GM12891 (cell line): ENCODE results near the gene KHDRBS2.

Experiments
- DNase-seq: peaks from one replicate; pipeline ENCODE4 v3.0.0; 2011; ENCODE audit warnings: low spot score; ENCODE audit not compliant: insufficient read length
- FAIRE-seq: peaks from 2 replicates; lab custom pipeline; 2011; peaks lifted over from hg19 to GRCh38; lab: Jason Lieb, UNC
- PAX5 ChIP-seq: IDR thresholded peaks from 2 replicates; pipeline ENCODE4 v1.6.1; 2011; ENCODE audit warnings: low read length, moderate library complexity, mild to moderate bottlenecking; ENCODE audit not compliant: insufficient read depth, severe bottlenecking
- POLR2A ChIP-seq: IDR thresholded peaks from 2 replicates; pipeline ENCODE4 v1.6.1; 2011; ENCODE audit warnings: low read depth, low read length, control low read depth
- POLR2AphosphoS5 ChIP-seq: IDR thresholded peaks from 2 replicates; pipeline ENCODE4 v1.6.1; 2011; ENCODE audit warnings: low read depth, low read length, control low read depth
- POU2F2 ChIP-seq: IDR thresholded peaks from 2 replicates; pipeline ENCODE4 v1.6.1; 2011; ENCODE audit warnings: low read depth, mild to moderate bottlenecking, control low read depth, low read length, moderate library complexity
- SPI1 ChIP-seq: IDR thresholded peaks from 2 replicates; pipeline ENCODE4 v1.6.1; 2011; ENCODE audit warnings: low read depth, low read length, control low read depth
- TAF1 ChIP-seq: IDR thresholded peaks from 2 replicates; pipeline ENCODE4 v1.6.1; 2011; ENCODE audit warnings: low read depth, low read length, control low read depth

KHDRBS2 gene

DNA sequence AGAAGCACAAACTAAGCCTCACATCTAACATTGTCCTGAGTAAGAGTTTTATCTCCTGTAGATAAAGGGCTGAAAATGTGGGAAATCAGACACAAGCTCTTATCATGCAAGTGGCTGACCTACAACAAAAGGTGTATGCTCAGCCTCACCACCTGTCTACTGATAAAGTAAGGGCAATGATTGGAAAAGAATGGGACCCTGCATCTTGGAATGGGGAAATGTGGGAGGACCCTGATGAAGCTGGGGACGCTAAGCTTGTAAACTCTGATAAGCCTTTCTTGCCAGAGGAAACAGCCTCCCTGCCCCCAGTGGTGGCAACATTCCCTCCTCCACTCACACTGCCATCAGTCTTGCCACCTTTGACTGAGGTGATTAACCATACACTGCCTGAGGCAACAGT is 166.6 kb downstream of the KHDRBS2 start:
- no peak for FAIRE-seq
- DNase-seq: no peak
- TF ChIP-seq POLR2A (no peak), TAF1 (no peak), PAX5 (no peak)

DNA sequence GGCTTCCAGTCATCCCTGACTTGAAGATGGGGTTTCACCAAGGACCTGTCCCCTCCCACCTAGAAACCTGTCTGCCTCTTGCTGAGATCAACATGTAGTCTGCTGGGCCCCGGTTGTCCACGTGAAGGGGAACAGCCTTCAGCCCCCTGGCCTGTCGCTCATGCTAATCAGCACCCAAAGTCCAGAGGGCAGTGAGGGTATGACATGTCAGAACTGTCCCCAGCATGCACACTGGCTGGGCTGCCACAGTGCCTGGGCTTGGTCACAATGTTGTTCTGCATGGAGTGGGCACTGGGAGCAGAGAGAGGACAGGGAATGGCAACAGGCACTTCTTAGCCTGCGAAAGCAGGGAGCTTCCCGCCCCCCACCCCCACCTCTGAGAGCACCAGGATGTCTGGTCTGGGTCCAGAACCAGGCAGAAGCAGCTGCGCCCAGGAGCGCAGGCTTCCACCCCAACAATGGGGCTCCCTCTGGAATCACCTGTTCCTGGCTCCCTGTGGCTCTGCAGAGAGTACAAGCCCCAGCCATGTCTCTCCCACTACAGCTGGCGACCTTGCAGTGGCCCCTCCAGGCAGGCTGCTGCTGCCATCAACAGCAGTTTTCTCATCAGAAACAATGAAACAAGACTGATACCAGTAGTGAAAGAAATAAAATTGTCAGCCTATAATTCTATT is 182.7 kb downstream of the KHDRBS2 start:
- DNase-seq (no peak), FAIRE-seq (no peak)
- TF ChIP-seq POLR2A (no peak), SPI1 (no peak), PAX5 (no peak), POLR2AphosphoS5 (no peak), POU2F2 (no peak), TAF1 (no peak)

DNA sequence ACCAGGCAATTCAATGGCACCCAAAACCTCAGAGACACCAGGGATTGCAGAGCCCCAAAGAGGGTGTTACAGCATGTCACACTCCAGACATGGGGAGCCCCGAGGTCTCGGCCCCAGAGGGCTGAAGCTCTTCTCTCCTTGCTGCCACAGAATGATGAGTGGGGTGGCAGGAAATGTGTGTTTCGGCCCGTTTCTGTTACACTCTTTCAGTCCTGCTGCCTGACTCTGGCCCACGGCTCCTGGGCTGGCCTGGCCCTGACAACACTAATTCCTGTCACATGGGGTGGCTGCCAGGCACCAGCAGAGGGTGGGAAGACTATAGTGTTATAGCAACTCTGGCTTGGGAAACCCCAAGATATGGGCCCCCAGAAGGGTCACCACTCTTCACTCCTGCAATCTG is 183.6 kb downstream of the KHDRBS2 start:
- FAIRE-seq (no peak), DNase-seq (no peak)
- TF ChIP-seq POLR2A: no peak
- no peak for TF ChIP-seq POLR2AphosphoS5
- TF ChIP-seq PAX5: no peak
- no peak for TF ChIP-seq TAF1
- no peak for TF ChIP-seq POU2F2
- TF ChIP-seq SPI1: no peak

DNA sequence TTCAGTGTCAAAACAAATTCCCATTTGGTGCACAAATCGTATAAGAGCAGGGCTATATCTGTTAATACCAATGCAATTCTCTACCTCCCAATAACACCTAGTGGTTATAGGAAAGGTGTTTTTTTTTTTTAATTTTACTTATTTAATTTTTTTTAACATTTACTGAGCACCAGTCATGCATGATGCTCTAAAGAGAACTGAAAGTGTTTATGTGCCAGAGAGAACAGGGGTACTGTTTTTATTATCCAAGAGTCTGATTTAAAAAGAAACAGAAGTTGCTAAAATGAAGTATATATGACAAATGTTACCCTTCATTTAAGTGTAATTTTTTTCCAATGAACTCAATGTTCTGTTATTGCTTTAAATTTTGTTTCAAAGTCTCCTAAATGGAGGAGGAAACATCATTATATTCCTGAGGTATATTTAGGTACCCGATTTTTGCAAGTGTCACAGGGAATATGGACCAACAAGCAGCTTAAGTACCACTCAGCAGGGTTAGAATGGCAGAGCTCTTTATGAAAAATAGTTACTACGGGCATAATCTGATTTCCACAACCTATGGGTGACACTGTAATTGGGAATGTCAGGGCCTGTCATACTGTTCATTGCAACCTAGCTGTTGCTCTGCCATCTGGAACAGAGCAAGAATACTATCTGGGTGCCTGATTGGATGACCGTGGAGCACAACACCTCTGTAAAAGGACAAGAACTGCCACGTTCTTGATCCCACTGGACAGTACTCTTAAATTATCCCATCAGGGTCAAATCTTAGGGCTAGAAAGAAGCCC is 195.4 kb downstream of the KHDRBS2 start:
- FAIRE-seq: no peak
- TF ChIP-seq POLR2A (no peak), POLR2AphosphoS5 (no peak), PAX5 (no peak), SPI1 (no peak), POU2F2 (no peak), TAF1 (no peak)
- DNase-seq: no peak

DNA sequence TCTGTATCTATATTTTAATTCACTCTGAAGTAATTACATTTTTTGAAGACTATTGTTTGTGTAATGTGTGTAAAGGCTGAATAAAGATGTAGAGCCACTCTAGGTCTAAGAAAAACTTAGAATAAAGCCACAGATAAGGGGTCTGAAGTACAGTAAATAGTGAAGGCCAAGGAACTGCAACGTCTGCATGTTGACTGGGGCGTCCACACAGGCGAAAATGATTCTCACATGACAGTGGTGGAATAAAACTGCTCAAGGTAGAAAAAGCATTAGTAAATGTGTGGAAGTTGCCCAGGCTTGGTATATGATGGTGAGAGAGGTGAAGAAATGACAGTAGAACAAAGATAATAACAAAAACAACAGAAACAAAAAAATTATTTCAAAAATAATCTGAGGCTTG is 196.2 kb downstream of the KHDRBS2 start:
- DNase-seq (no peak), FAIRE-seq (no peak)
- TF ChIP-seq SPI1 (no peak), POU2F2 (no peak), TAF1 (no peak), POLR2A (no peak), POLR2AphosphoS5 (no peak), PAX5 (no peak)

DNA sequence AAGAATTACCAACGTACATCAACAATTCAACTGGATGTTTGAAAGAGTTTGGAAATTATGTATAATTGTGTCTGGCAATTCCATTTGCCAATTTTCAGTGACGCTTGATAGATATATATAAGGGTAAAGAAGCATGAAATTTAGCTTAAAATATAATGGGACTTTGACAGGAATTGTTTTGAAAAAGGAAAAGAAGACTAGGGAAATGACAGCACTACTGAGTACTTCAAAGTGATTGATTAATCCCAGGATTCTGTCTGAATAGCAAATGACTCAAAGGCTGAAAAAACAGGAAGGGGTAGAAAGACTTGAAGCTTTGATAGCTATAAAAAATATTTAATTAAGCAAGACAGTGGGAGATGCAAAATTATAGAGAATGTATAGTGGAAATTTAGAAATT is 200.0 kb downstream of the KHDRBS2 start:
- TF ChIP-seq TAF1 (no peak), PAX5 (no peak), POLR2A (no peak), SPI1 (no peak), POU2F2 (no peak), POLR2AphosphoS5 (no peak)
- FAIRE-seq: no peak
- no peak for DNase-seq

DNA sequence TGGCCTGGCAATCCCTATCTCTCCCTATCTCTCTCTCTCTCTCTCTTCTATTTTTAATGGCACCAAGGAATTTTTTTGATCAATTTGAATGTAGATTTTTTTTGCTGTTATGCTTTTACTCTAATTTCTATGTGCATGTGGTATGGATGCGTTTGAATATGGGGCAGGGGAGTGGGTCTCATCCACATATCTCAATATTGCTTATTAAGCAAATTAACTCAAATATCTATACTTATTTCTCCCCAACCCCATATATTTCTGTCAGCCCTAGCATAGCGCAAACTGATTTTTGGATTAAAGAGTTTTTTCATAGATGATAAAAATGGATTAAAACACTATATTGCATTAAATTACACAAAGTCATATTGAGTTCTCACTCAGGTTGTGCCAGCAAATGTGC is 210.2 kb downstream of the KHDRBS2 start:
- no peak for FAIRE-seq
- no peak for DNase-seq
- no peak for TF ChIP-seq POU2F2
- no peak for TF ChIP-seq TAF1
- TF ChIP-seq SPI1: no peak
- TF ChIP-seq PAX5: no peak
- no peak for TF ChIP-seq POLR2A
- TF ChIP-seq POLR2AphosphoS5: no peak

DNA sequence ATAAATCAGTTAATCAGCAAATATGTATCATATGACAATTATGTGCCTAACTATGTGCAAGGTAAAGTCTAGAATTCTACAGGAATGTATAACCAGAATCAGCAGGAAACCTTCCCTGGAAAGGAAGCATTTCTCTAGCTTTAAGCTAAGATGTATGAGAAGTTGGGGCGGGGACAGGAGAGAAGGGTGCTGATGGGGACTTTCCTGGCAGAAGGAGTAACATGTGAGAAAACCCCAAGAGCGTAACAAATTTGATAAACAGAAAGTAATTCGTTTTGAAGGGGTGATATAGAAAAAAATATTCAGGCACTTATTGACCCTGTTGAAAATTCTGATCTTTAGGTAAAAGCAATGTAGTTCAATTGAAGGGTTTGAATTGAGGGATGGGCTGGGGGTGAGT is 226.1 kb downstream of the KHDRBS2 start:
- TF ChIP-seq SPI1 (no peak), POLR2AphosphoS5 (no peak), POLR2A (no peak), POU2F2 (no peak), TAF1 (no peak), PAX5 (no peak)
- FAIRE-seq: no peak
- DNase-seq: no peak

DNA sequence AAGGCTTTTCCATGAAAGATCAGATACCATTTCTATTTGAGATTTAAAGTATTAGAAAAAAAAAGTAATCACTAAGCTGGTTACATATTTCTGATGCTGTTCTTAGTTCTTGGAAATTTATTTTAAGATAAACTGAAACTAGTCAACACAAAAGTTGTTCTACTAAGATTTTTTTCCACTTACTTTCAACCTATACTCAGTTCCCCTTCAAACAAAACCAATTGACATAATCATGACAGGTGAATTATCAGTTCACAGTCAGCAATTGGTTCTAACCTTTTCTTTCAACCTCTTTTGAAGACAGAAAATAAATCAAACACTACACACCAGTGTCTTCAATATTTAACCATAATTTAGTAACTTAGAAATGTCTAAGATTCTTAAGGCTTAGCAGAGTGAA is 228.7 kb downstream of the KHDRBS2 start:
- FAIRE-seq: no peak
- no peak for TF ChIP-seq POU2F2
- TF ChIP-seq POLR2AphosphoS5: no peak
- TF ChIP-seq POLR2A: no peak
- no peak for TF ChIP-seq TAF1
- TF ChIP-seq SPI1: no peak
- TF ChIP-seq PAX5: no peak
- no peak for DNase-seq

DNA sequence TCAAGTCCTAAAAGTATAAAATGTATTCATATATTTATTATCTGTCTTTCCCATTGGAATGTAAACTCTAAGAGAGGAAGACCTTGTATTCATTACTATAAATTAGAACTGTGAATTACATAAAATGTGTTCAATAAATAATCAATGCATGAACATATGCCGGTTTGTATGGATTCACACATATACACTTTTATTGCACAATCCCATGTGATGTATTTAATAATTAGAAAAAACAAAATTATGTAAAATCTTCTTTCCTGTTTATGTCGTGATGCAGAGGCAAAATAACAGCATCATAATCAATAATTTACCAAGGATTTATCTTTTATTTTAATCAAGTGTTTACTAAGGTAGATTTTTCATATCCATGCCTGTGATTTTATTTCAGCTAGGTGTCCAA is 240.5 kb downstream of the KHDRBS2 start:
- FAIRE-seq: no peak

More for the DNA sequence above, 240.5 kb downstream of the KHDRBS2 start:
- DNase-seq: no peak
- no peak for TF ChIP-seq SPI1
- TF ChIP-seq PAX5: no peak
- TF ChIP-seq TAF1: no peak
- TF ChIP-seq POU2F2: no peak
- TF ChIP-seq POLR2AphosphoS5: no peak
- no peak for TF ChIP-seq POLR2A
